GM12801 (cell line): ENCODE data around the gene RAI2.

Experiments
- CTCF ChIP-seq: IDR thresholded peaks from one replicate; pipeline ENCODE4 v1.5.1; 2011; ENCODE audit warnings: control low read depth; ENCODE audit not compliant: insufficient read length; ENCODE audit errors: extremely low read depth

The RAI2 gene

GRCh38 chrX:17787557-17787956 is 73.5 kb downstream of the RAI2 start:
- TF ChIP-seq CTCF: no peak

GRCh38 chrX:17779434-17779833 is 81.7 kb downstream of the RAI2 start:
- TF ChIP-seq CTCF: no peak

DNA sequence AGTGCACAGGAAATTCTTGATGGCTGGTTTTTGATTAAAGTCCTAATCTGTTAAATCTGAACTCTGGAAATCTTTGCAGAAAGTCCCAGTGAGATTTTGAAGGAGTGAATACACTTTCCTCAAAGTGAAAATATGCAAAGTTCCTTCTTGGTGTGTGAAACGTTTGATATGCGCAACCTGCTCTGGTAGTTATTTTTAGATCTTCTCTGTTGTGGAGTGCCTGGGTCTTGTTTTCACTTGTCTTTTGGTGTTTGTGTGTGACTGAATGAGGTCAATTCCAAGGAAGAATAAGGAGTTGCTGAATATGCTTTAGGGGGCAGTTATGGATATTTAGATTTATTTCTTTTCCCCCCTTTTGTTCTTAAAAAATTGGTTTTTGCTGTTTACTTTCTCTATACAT is 82.1 kb downstream of the RAI2 start:
- no peak for TF ChIP-seq CTCF

GRCh38 chrX:17774053-17774452 is 87.0 kb downstream of the RAI2 start:
- no peak for TF ChIP-seq CTCF

GRCh38 chrX:17773221-17773876 is 87.7 kb downstream of the RAI2 start:
- TF ChIP-seq CTCF: no peak

DNA sequence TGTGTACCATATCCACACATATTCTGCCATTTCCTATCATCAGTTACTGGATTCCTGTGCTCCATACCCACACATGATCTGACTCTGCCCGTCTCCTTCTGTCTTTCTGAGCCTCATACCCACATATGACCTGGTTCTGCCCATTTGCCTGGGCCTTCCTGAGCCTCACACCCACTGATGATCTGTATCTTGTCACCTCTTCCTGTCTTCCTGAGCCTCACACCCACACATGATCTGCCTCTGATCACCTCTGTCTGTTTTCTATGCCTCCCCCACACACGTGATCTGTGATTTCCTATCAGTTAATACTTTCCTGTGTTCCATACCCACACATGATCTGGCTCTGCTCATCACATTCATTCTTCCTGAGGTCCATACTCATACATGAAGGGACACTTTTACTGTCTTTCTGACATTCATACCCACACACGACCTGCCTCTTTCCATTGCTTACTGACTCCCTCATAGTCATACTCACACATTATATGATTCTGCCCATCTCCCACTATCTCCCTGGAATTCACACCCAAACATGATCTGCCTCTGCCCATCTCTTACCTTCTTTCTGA is 91.3 kb downstream of the RAI2 start:
- no peak for TF ChIP-seq CTCF

DNA sequence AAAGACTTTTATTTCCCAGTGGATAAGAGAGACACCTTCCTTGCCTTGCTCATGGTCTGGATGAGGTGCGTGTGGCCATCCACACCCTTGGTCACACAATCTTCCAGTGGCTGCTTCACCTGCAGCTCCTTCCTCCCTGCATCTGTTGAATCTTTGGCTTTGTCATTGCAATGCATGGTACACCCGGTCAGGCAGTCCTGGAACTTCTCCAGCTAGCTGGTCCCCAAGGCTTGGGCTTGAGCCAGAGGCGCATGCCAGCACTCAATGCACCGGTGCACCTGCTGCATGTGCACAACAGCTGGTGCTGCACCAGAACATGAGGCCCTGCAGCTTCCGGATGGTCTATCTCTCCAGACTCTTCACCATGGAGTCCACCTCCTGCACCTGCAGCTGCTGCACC is 92.1 kb downstream of the RAI2 start:
- no peak for TF ChIP-seq CTCF

GRCh38 chrX:17767734-17768133 is 93.4 kb downstream of the RAI2 start:
- TF ChIP-seq CTCF: no peak
